Measurements from ENCODE around the gene CAMK2G.
"Not testable (repeated sequence)": the region's sequence is repeated elsewhere in the genome, so short reads cannot be mapped to it uniquely, and the experiment has no call there.

The CAMK2G gene

GRCh38 chr10:73902351-73902750 lies 28.0 kb upstream of the CAMK2G start:
- DNase-seq: no peak

- DNase-seq: no peak
Observed at GRCh38 chr10:73901261-73901660, 26.9 kb upstream of the CAMK2G start.

GRCh38 chr10:73900064-73900463 lies 25.7 kb upstream of the CAMK2G start:
- no peak for DNase-seq

- no peak for DNase-seq
Observed at GRCh38 chr10:73899423-73899822, 25.1 kb upstream of the CAMK2G start.

- DNase-seq: no peak
Observed at GRCh38 chr10:73898730-73899410, 24.5 kb upstream of the CAMK2G start.

- no peak for DNase-seq
Observed at GRCh38 chr10:73897693-73898092, 23.3 kb upstream of the CAMK2G start.

GRCh38 chr10:73895381-73895780 lies 21.0 kb upstream of the CAMK2G start:
- not testable (repeated sequence) for DNase-seq

- DNase-seq: no peak
Observed at GRCh38 chr10:73894245-73894971, 20.1 kb upstream of the CAMK2G start.

GRCh38 chr10:73893426-73893825 lies 19.1 kb upstream of the CAMK2G start:
- no peak for DNase-seq

- no peak for DNase-seq
Observed at GRCh38 chr10:73892310-73893030, 18.1 kb upstream of the CAMK2G start.

- DNase-seq: no peak
Observed at GRCh38 chr10:73891540-73891939, 17.2 kb upstream of the CAMK2G start.

GRCh38 chr10:73890830-73891229 lies 16.5 kb upstream of the CAMK2G start:
- DNase-seq: not testable (repeated sequence)

GRCh38 chr10:73890261-73890660 lies 15.9 kb upstream of the CAMK2G start:
- DNase-seq: no peak

GRCh38 chr10:73889416-73889815 lies 15.1 kb upstream of the CAMK2G start:
- DNase-seq: not testable (repeated sequence)

- no peak for DNase-seq
Observed at GRCh38 chr10:73889014-73889413, 14.7 kb upstream of the CAMK2G start.

GRCh38 chr10:73888514-73888913 lies 14.2 kb upstream of the CAMK2G start:
- DNase-seq: no peak

- DNase-seq: peak in 1 of 2 experiments; percentile 31
Observed at GRCh38 chr10:73887294-73888039, 13.1 kb upstream of the CAMK2G start.

- no peak for DNase-seq
Observed at GRCh38 chr10:73886661-73887293, 12.4 kb upstream of the CAMK2G start.

GRCh38 chr10:73886085-73886529 lies 11.8 kb upstream of the CAMK2G start:
- DNase-seq: peak; percentile 16 to 32

GRCh38 chr10:73884017-73884416 lies 9.7 kb upstream of the CAMK2G start:
- DNase-seq: no peak

GRCh38 chr10:73881221-73881919 lies 7.0 kb upstream of the CAMK2G start:
- no peak for DNase-seq

All from NCI-H524 (cell line).